Spleen (tissue), 11 donors: ENCODE measurements around the gene CDH13. TPM values are rescaled to one million over a fixed set of nuclear protein-coding genes. Genes with fewer than 3 reads are reported as not detected.

ENCODE experiments used
- DNase-seq: peaks from one replicate; pipeline ENCODE4 v3.0.0-alpha.2; 2020
- H3K27ac ChIP-seq, 8 donors: fragments of 200-600 bp; sonication (generic) in 7 of 8; 1 replicate in 4 of 8; 2 replicates in 4 of 8; pipeline versions ENCODE4 v1.5.0 to v1.8.0; 2016 to 2021; ENCODE audit warnings: inconsistent platforms in 4 of 8, mild to moderate bottlenecking in 4 of 8, moderate library complexity in 1 of 8
- H3K27me3 ChIP-seq, 7 donors: fragments of 200-600 bp; sonication (generic) in 6 of 7; replicated peaks in 1 of 7; 1 replicate in 4 of 7; 2 replicates in 3 of 7; pipeline versions ENCODE4 v1.5.0 to v1.8.0; 2016 to 2021; ENCODE audit warnings: inconsistent platforms in 3 of 7, mild to moderate bottlenecking in 1 of 7
- H3K36me3 ChIP-seq, 6 donors: fragments of 200-600 bp; sonication (generic) in 5 of 6; 1 replicate in 4 of 6; 2 replicates in 2 of 6; pipeline versions ENCODE4 v1.5.0 to v1.8.0; 2016 to 2021; ENCODE audit warnings: inconsistent platforms in 2 of 6
- H3K4me1 ChIP-seq, 6 donors: fragments of 200-600 bp; sonication (generic) in 5 of 6; 1 replicate in 3 of 6; 2 replicates in 3 of 6; pipeline versions ENCODE4 v1.5.0 to v1.8.0; 2016 to 2021; ENCODE audit warnings: inconsistent platforms in 3 of 6
- H3K4me3 ChIP-seq, 8 donors: fragments of 200-600 bp; sonication (generic) in 7 of 8; 1 replicate in 4 of 8; 2 replicates in 4 of 8; pipeline versions ENCODE4 v1.5.0 to v1.8.0; 2016 to 2021; ENCODE audit warnings: inconsistent platforms in 4 of 8, mild to moderate bottlenecking in 4 of 8, moderate library complexity in 2 of 8
- H3K9me3 ChIP-seq, 8 donors: fragments of 200-600 bp; sonication (generic) in 7 of 8; 1 replicate in 4 of 8; 2 replicates in 4 of 8; pipeline versions ENCODE4 v1.5.0 to v1.8.0; 2016 to 2021; ENCODE audit warnings: inconsistent platforms in 4 of 8
- CTCF ChIP-seq, 11 experiments: fragments of 200-600 bp in 7 of 11; fragments of 450-650 bp in 4 of 11; sonication (generic) in 4 of 11; IDR thresholded peaks in 8 of 11; conservative IDR thresholded peaks in 3 of 11; 1 replicate in 7 of 11; 2 replicates in 4 of 11; pipeline versions ENCODE4 v1.4.0 to v1.8.0; 2016 to 2021; ENCODE audit warnings: antibody characterized with exemption in 11 of 11, inconsistent platforms in 4 of 11, mild to moderate bottlenecking in 1 of 11
- POLR2A ChIP-seq, 3 donors: fragments of 450-650 bp; IDR thresholded peaks; one replicate each; pipeline ENCODE4 v1.5.1; 2017; ENCODE audit warnings: antibody characterized with exemption in 3 of 3, mild to moderate bottlenecking in 1 of 3
- POLR2AphosphoS5 ChIP-seq, 3 donors: sonication (generic); formaldehyde crosslinking; IDR thresholded peaks; one replicate each; pipeline ENCODE4 v1.5.1; 2017; ENCODE audit warnings: antibody characterized with exemption in 3 of 3
- WGBS, 5 donors: extraction: QIAGEN DNeasy Blood & Tissue Kit in 3 of 5; methylation state at CpG; one replicate each; pipeline versions ENCODE4 v1.1.5 to v1.1.7; 2013 to 2018; 5-methylcytosine and 5-hydroxymethylcytosine counted together
- intact Hi-C: fragments of 100-400 bp; cut with DNase I; formaldehyde crosslinking; loops from one replicate; pipeline ENCODE4 v1.15.0; 2023; ENCODE audit warnings: low total_unique reads
- polyA plus RNA-seq, 3 donors: library from polyadenylated mRNA; stranded (reverse); fragments of 200-250 nt; gene quantifications; one replicate each; pipeline ENCODE4 v1.2.1, GENCODE V29; 2013
- total RNA-seq, 7 donors: library from RNA; depleted of rRNA in 3 of 7; stranded (reverse); fragments of >200 nt in 3 of 7; fragmentation: NEBNext Ultra II Directional in 4 of 7; extraction: Animal tissue kit (Norgen Biotek cat#: 25700) in 4 of 7; gene quantifications; one replicate each; pipeline versions ENCODE4 v1.1.0 to v1.2.1, GENCODE V29; 2016 to 2021
- donor health status: healthy with polysubstance abuse.
- donor health status: DM: no; HTN: no; CAD: no; lungs with moderate emphysema.
- donor health status: DM: no; HTN: no; CAD: no.
- donor health status: Bipolar disorder and iron deficiency.
- donor health status: healthy.
- donor health status: DM: no; HTN: no; CAD: no.
- donor health status: DM: yes; HTN: yes; CAD: no.

Gene CDH13
- total and polyA plus RNA-seq, 10 donors, result 0.13 to 4.6 (median 1.1) TPM

GRCh38 chr16:82738699-82739098 is 111.9 kb downstream of the CDH13 start:
- TF ChIP-seq POLR2AphosphoS5 (IDR thresholded peaks at IDR 0.05) (no peak), CTCF (IDR thresholded peaks at IDR 0.05 in 8 of 11, conservative IDR thresholded peaks at IDR 0.05 in 3 of 11) (no peak), POLR2A (IDR thresholded peaks at IDR 0.05) (no peak)
- no peak overlapping the region for H3K27ac ChIP-seq
- no peaks in the 10 kb centered on the region for H3K9me3 ChIP-seq
- DNase-seq, result no peak
- no peaks in the 10 kb centered on the region for H3K36me3 ChIP-seq
- H3K27me3 ChIP-seq, result peaks cover 0 to 15% (median 0%) of the 10 kb centered on the region in 7 donors
- intact Hi-C loops, result loop anchor here (10.0 kb wide), 1 partner anchor 104 kb away; no protein-coding TSS in a partner anchor
- no peak overlapping the region for H3K4me3 ChIP-seq
- 72 to 86% (median 76%) methylated on average over 3 of the region's 3 CpGs for WGBS, 5 donors
- no peaks in the 10 kb centered on the region for H3K4me1 ChIP-seq

GRCh38 chr16:82741073-82741615 is 114.4 kb downstream of the CDH13 start:
- no peak overlapping the region for H3K4me3 ChIP-seq
- TF ChIP-seq POLR2A (IDR thresholded peaks at IDR 0.05) (no peak), POLR2AphosphoS5 (IDR thresholded peaks at IDR 0.05) (no peak), CTCF (IDR thresholded peaks at IDR 0.05 in 8 of 11, conservative IDR thresholded peaks at IDR 0.05 in 3 of 11) (no peak)
- H3K27ac ChIP-seq, result no peak overlapping the region
- H3K4me1 ChIP-seq, result no peaks in the 10 kb centered on the region
- 59 to 68% (median 64%) methylated on average over 5 of the region's 5 CpGs for WGBS, 5 donors
- H3K9me3 ChIP-seq, result no peaks in the 10 kb centered on the region
- DNase-seq, result no peak
- no peaks in the 10 kb centered on the region for H3K36me3 ChIP-seq
- intact Hi-C loops, result no loop called here
- H3K27me3 ChIP-seq, result peaks cover 0 to 28% (median 0%) of the 10 kb centered on the region in 7 donors

- 89 to 96% (median 91%) methylated on average over 7 of the region's 7 CpGs for WGBS, 5 donors
- Histone ChIP-seq H3K27me3 (peaks cover 0 to 49% (median 0%) of the 10 kb centered on the region in 7 donors), H3K9me3 (no peaks in the 10 kb centered on the region), H3K4me3 (no peak overlapping the region), H3K4me1 (peaks cover 0 to under 1% (median 0%) of the 10 kb centered on the region in 6 donors), H3K36me3 (no peaks in the 10 kb centered on the region), H3K27ac (no peak overlapping the region)
- DNase-seq, result no peak
- intact Hi-C loops, result no loop called here
- TF ChIP-seq CTCF (IDR thresholded peaks at IDR 0.05 in 8 of 11, conservative IDR thresholded peaks at IDR 0.05 in 3 of 11), result no peak
Observed at GRCh38 chr16:82744958-82745357, 118.2 kb downstream of the CDH13 start.

GRCh38 chr16:82748026-82748425 is 121.3 kb downstream of the CDH13 start:
- no peak for DNase-seq
- Histone ChIP-seq H3K27me3 (peaks cover 0 to 41% (median 0%) of the 10 kb centered on the region in 7 donors), H3K27ac (no peak overlapping the region), H3K4me3 (no peak overlapping the region), H3K9me3 (no peaks in the 10 kb centered on the region), H3K4me1 (peaks cover 0 to 4% (median 0%) of the 10 kb centered on the region in 6 donors), H3K36me3 (no peaks in the 10 kb centered on the region)
- intact Hi-C loops, result no loop called here
- WGBS, 5 donors, result 32 to 41% (median 35%) methylated on average over 5 of the region's 5 CpGs
- TF ChIP-seq CTCF (IDR thresholded peaks at IDR 0.05 in 8 of 11, conservative IDR thresholded peaks at IDR 0.05 in 3 of 11), result peak in 6 of 11 experiments; percentile 5 to 30 (median 18)
- no peak for TF ChIP-seq POLR2AphosphoS5 (IDR thresholded peaks at IDR 0.05)
